Astrocyte of the spinal cord (primary cell): Measurements from ENCODE around the gene CITED2.
A peak's percentile ranks its signal among the peaks of the same experiment; 100 is the strongest.

Source experiments
- DNase-seq: peaks from one replicate; pipeline ENCODE4 v3.0.0; 2011; ENCODE audit warnings: low read depth, low spot score
- H3K4me3 ChIP-seq: 2 replicates; pipeline ENCODE4 v1.5.1; 2011; ENCODE audit warnings: low read depth, mild to moderate bottlenecking, low read length, moderate library complexity
- in situ Hi-C: cut with HindIII; loops from 2 replicates; pipeline ENCODE4 v1.10.0; 2017; ENCODE audit warnings: low sequenced_read_pairs
- TF ChIP-seq, protein P1 (sequence below): IDR thresholded peaks from 2 replicates; pipeline ENCODE4 v1.5.1; 2012; ENCODE audit warnings: low read depth, mild to moderate bottlenecking, low read length, inconsistent platforms

The CITED2 gene

DNA sequence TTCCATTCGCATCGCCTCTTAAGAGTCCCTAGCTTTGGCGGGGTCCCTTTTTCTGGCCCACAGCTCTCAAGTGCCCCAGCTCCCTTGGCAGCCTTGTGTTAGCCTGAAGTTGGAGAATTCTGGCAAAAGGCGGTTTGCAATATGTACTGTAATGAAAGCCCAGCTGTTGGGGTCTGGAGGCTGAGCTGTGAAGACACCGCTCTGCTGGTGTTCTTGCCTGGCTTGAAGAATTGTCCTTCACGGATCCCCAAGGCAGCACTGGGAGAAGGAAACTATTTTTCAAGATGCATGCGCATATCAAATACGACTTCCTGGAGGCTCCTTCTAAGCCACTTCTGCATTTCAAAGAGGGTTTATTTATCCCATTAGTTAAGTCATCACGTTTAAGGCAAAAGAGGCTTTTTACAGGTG is 21.4 kb upstream of the CITED2 start:
- TF ChIP-seq, protein P1, sequence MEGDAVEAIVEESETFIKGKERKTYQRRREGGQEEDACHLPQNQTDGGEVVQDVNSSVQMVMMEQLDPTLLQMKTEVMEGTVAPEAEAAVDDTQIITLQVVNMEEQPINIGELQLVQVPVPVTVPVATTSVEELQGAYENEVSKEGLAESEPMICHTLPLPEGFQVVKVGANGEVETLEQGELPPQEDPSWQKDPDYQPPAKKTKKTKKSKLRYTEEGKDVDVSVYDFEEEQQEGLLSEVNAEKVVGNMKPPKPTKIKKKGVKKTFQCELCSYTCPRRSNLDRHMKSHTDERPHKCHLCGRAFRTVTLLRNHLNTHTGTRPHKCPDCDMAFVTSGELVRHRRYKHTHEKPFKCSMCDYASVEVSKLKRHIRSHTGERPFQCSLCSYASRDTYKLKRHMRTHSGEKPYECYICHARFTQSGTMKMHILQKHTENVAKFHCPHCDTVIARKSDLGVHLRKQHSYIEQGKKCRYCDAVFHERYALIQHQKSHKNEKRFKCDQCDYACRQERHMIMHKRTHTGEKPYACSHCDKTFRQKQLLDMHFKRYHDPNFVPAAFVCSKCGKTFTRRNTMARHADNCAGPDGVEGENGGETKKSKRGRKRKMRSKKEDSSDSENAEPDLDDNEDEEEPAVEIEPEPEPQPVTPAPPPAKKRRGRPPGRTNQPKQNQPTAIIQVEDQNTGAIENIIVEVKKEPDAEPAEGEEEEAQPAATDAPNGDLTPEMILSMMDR: no peak
- DNase-seq: no peak
- in situ Hi-C loops: no loop called here
- H3K4me3 ChIP-seq: no peak overlapping the region

DNA sequence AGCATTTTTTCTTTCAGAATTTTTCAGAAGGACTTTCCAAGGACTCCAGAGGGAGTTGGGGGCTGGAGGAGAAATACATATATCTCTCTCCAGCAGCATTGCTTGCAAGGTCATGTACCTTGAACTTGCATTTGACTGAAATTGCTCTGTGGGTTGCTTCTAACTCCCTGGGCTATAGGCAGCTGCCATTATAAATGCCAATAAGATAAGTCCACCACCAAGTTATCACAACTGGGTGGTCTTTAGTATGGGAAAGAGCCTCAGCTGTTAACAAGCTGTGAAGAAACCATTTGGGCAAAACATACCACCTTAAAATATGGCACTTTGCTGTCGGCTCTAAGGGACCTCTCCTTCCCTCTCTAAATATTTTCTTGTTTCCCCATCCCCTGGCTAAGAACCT is 20.9 kb upstream of the CITED2 start:
- in situ Hi-C loops: no loop called here
- no peak for DNase-seq
- TF ChIP-seq, protein P1: no peak
- no peak overlapping the region for H3K4me3 ChIP-seq

DNA sequence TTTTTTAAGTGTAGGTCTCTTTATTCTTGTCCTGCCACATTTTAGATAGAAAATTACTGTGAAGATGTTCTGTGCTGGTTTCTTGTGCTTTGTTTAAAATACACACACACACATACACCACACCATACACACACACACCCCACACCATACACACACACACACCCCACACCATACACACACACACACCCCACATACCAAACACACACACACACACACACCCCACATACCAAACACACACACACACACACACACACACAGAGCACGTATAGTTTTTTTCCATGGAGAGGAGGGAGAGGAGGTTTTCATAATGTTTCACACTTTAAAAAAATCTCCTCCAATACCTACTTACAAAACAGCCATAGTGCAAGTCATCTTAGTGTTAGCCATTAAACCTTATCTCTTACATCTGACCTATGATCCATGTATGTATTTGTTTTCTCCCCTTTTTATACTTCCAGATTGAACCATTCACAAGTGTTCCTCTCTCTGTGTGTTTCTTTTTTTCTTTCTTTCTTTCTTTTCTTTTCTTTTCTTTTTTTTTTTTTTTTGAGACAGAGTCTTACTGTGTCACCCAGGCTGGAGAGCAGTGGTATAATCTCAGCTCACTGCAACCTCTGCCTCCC is 19.7 kb upstream of the CITED2 start:
- in situ Hi-C loops: no loop called here

DNA sequence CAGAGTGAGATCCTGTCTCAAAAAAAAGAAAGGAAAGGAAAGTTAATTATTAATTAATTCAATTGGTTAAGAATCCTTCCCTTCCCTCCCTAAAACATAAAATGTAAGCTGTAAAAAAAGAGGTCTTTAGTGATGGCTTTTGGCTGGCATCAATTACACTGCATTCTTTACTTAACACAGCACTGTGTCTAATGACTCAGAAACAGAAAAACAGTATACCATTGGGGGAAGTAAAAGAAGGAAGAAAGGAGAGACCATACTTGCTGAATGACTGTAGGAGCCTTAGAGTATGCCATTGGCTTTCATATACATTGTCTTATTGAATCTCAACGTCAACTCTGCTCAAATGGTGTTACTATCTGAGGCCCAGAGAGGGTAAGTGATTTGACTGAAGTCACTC is 18.3 kb upstream of the CITED2 start:
- TF ChIP-seq, protein P1: no peak
- no peak overlapping the region for H3K4me3 ChIP-seq
- DNase-seq: peak; percentile 43
- in situ Hi-C loops: no loop called here

More for the DNA sequence above, 19.7 kb upstream of the CITED2 start:
- TF ChIP-seq, protein P1: no peak
- no peak overlapping the region for H3K4me3 ChIP-seq
- DNase-seq: no peak

DNA sequence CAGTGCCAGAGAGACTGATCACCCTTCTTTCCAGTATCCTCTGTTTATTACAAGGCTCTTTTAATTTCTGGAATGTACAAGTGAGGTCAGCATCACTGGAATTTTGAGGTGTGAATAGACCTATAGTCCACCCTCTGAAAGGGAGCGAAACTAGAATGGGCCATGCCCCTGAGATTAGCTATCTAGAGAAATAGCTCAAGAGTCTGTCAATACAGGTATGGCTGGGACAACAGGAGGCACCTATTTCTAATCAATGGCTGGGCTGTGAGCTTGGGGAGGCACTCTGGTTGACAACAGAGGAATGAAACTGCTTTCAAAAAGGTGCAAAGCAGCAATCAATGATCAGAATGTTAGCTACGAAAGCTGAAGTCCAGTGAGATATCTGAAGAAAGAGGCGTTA is 17.3 kb upstream of the CITED2 start:
- no peak overlapping the region for H3K4me3 ChIP-seq
- in situ Hi-C loops: no loop called here
- no peak for DNase-seq
- TF ChIP-seq, protein P1: no peak

DNA sequence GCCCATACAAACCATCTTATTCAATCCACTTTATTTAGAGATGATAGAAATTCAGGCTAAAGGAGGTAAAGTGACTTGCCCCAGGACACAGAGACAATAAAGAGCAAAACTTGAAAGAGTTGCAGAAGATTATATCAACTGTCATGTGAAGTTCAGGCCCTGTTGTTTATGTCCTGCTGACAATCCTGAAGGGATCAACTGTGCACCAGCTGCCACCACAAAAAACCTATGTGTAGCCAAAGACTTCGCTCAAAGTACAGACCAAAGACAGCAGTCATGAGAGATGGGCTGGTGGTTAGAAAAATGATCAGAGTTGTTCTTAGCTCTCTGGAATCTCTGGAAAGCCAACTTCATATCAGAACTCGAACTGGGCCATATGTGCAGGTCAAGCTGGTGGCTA is 16.0 kb upstream of the CITED2 start:
- in situ Hi-C loops: no loop called here
- H3K4me3 ChIP-seq: no peak overlapping the region
- DNase-seq: no peak
- TF ChIP-seq, protein P1: no peak
